DND-41 (cell line): Measurements from ENCODE around the gene GAB1.

Source experiments
- ATAC-seq: fragments of 200-7000 bp; cut with Tn5 transposase; 3 replicates; pipeline ENCODE4 v1.9.1; 2021; ENCODE audit warnings: low read depth; ENCODE audit not compliant: insufficient read depth
- DNase-seq: peaks from one replicate; pipeline ENCODE4 v3.0.0-alpha.2; 2020
- H2AFZ ChIP-seq: 2 replicates; pipeline ENCODE4 v1.6.0; 2012; ENCODE audit warnings: low read depth, low read length
- H3K27ac ChIP-seq: 2 replicates; pipeline ENCODE4 v1.5.1; 2012; ENCODE audit warnings: low read length, inconsistent platforms
- H3K27me3 ChIP-seq: fragments of 200-600 bp; sonication (generic); 2 replicates; pipeline ENCODE4 v1.6.0; 2012; ENCODE audit warnings: low read length, mild to moderate bottlenecking, inconsistent platforms; ENCODE audit not compliant: insufficient read depth, poor library complexity
- H3K36me3 ChIP-seq: 2 replicates; pipeline ENCODE4 v1.5.1; 2012; ENCODE audit warnings: low read length, inconsistent platforms; ENCODE audit not compliant: insufficient read depth
- H3K4me1 ChIP-seq: 2 replicates; pipeline ENCODE4 v1.5.1; 2012; ENCODE audit warnings: mild to moderate bottlenecking, low read length; ENCODE audit not compliant: insufficient read depth
- H3K4me2 ChIP-seq: 2 replicates; pipeline ENCODE4 v1.6.0; 2012; ENCODE audit warnings: mild to moderate bottlenecking, moderate library complexity, low read length, inconsistent platforms; ENCODE audit not compliant: insufficient read depth
- H3K4me3 ChIP-seq, 2 experiments: fragments of 200-600 bp in 1 of 2; shearing (Covaris generic) in 1 of 2; 2 replicates each; pipeline ENCODE4 v1.5.1; 2012 to 2016; ENCODE audit warnings: inconsistent platforms in 2 of 2, low read length in 2 of 2, mild to moderate bottlenecking in 2 of 2, low read depth in 1 of 2, moderate library complexity in 1 of 2
- H3K79me2 ChIP-seq: 2 replicates; pipeline ENCODE4 v1.6.0; 2012; ENCODE audit warnings: low read length, inconsistent platforms; ENCODE audit not compliant: insufficient read depth
- H3K9ac ChIP-seq: 2 replicates; pipeline ENCODE4 v1.6.0; 2012; ENCODE audit warnings: low read depth, mild to moderate bottlenecking, inconsistent platforms, low read length, moderate library complexity
- H3K9me3 ChIP-seq: 2 replicates; pipeline ENCODE4 v1.5.1; 2012; ENCODE audit warnings: low read length, moderate library complexity, mild to moderate bottlenecking, inconsistent platforms; ENCODE audit not compliant: insufficient read depth, severe bottlenecking
- H4K20me1 ChIP-seq: 2 replicates; pipeline ENCODE4 v1.6.0; 2012; ENCODE audit warnings: low read length; ENCODE audit not compliant: insufficient read depth
- CTCF ChIP-seq: IDR thresholded peaks from 2 replicates; pipeline ENCODE4 v1.5.1; 2012; ENCODE audit warnings: borderline replicate concordance, low read length, moderate library complexity, mild to moderate bottlenecking; ENCODE audit not compliant: poor library complexity, severe bottlenecking; ENCODE audit errors: extremely low read depth
- EZH2 ChIP-seq: IDR thresholded peaks from 3 replicates; pipeline ENCODE4 v1.6.1; 2012; ENCODE audit warnings: borderline replicate concordance, low read depth, mild to moderate bottlenecking, moderate library complexity, low read length, inconsistent platforms; ENCODE audit not compliant: severe bottlenecking

GAB1 gene

GRCh38 chr4:143391261-143391660, 54.6 kb downstream of the GAB1 start:
- H3K4me2 ChIP-seq, result no peak overlapping the region
- no peak for ATAC-seq

GRCh38 chr4:143391895-143392294, 55.2 kb downstream of the GAB1 start:
- Histone ChIP-seq H2AFZ (no peak overlapping the region), H3K9ac (no peak overlapping the region), H3K27ac (no peak overlapping the region), H3K36me3 (no peaks in the 10 kb centered on the region), H3K4me3 (no peak overlapping the region), H3K4me1 (no peaks in the 10 kb centered on the region), H3K9me3 (no peaks in the 10 kb centered on the region), H3K4me2 (no peak overlapping the region), H3K27me3 (no peaks in the 10 kb centered on the region), H4K20me1 (no peaks in the 10 kb centered on the region), H3K79me2 (no peaks in the 10 kb centered on the region)
- TF ChIP-seq CTCF, result no peak
- TF ChIP-seq EZH2, result no peak
- DNase-seq (no peak), ATAC-seq (no peak)

More at GRCh38 chr4:143391261-143391660, 54.6 kb downstream of the GAB1 start:
- Histone ChIP-seq H3K27me3 (no peaks in the 10 kb centered on the region), H3K27ac (no peak overlapping the region), H3K36me3 (no peaks in the 10 kb centered on the region), H3K4me1 (no peaks in the 10 kb centered on the region), H3K9me3 (no peaks in the 10 kb centered on the region), H3K79me2 (no peaks in the 10 kb centered on the region), H2AFZ (no peak overlapping the region), H3K4me3 (no peak overlapping the region), H4K20me1 (no peaks in the 10 kb centered on the region), H3K9ac (no peak overlapping the region)
- no peak for DNase-seq
- TF ChIP-seq EZH2, result no peak
- no peak for TF ChIP-seq CTCF

- no peak for ATAC-seq
- H3K4me3 ChIP-seq, result no peak overlapping the region
- TF ChIP-seq CTCF (no peak), EZH2 (no peak)
- H3K9ac ChIP-seq, result no peak overlapping the region
- no peak overlapping the region for H3K27ac ChIP-seq
- H3K4me2 ChIP-seq, result no peak overlapping the region
- no peak for DNase-seq
- H3K36me3 ChIP-seq, result no peaks in the 10 kb centered on the region
- no peaks in the 10 kb centered on the region for H3K27me3 ChIP-seq
- no peaks in the 10 kb centered on the region for H3K79me2 ChIP-seq
- H2AFZ ChIP-seq, result no peak overlapping the region
- no peaks in the 10 kb centered on the region for H3K4me1 ChIP-seq
- no peaks in the 10 kb centered on the region for H4K20me1 ChIP-seq
- H3K9me3 ChIP-seq, result no peaks in the 10 kb centered on the region
These were observed 56.5 kb downstream of the GAB1 start for GRCh38 chr4:143393195-143393594.
